GM12878 (cell line): Measurements from ENCODE around the gene SH3YL1. TPM values are rescaled to one million over a fixed set of nuclear protein-coding genes. Genes with fewer than 3 reads are reported as not detected.

Experiments used
- ATAC-seq: fragments of 200-7000 bp; cut with Tn5 transposase; 3 replicates; pipeline ENCODE4 v1.9.1; 2020; ENCODE audit warnings: mild to moderate bottlenecking, moderate library complexity
- BruUV-seq: library from RNA; stranded (reverse); fragments of 400-500 nt; replicated peaks from 2 replicates; lab custom pipeline; 2021; lab: Mats Ljungman, UMichigan
- CTCF ChIA-PET: fragments of 300-600 bp; sonication (Branson Sonifier 250); formaldehyde crosslinking; extraction: SDS; loops from one replicate; lab custom pipeline; 2021; ENCODE audit warnings: inconsistent platforms; lab: Yijun Ruan, JAX
- POLR2A ChIA-PET: fragments of 350-600 bp; formaldehyde crosslinking; extraction: SDS; loops from one replicate; lab custom pipeline; 2021; ENCODE audit warnings: inconsistent platforms; lab: Charles Lee
- RAD21 ChIA-PET: fragments of 300-600 bp; sonication (Branson Sonifier 250); formaldehyde crosslinking; loops from one replicate; lab custom pipeline; 2023; ENCODE audit warnings: antibody characterized with exemption; ENCODE audit not compliant: unreplicated experiment; lab: Charles Lee
- SMC1A ChIA-PET: fragments of 300-600 bp; sonication (Branson Sonifier 250); formaldehyde crosslinking; loops from one replicate; lab custom pipeline; 2023; ENCODE audit not compliant: unreplicated experiment, uncharacterized antibody; lab: Charles Lee
- DNase-seq: peaks from one replicate; pipeline ENCODE4 v3.0.0-alpha.2; 2011; ENCODE audit warnings: low read depth, low spot score
- FAIRE-seq: peaks from 3 replicates; lab custom pipeline; 2011; peaks lifted over from hg19 to GRCh38; lab: Jason Lieb, UNC
- H2AFZ ChIP-seq: 2 replicates; pipeline ENCODE4 v1.6.0; 2011; ENCODE audit warnings: low read depth, low read length, control low read depth; ENCODE audit not compliant: control insufficient read depth
- H3K27ac ChIP-seq: 2 replicates; pipeline ENCODE4 v1.5.1; 2011; ENCODE audit warnings: control low read depth; ENCODE audit not compliant: control insufficient read depth, insufficient read depth
- H3K27me3 ChIP-seq, 2 experiments: replicated peaks in 1 of 2; 2 replicates each; pipeline versions ENCODE4 v1.6.0 to v1.6.1; 2011; ENCODE audit warnings: low read length in 1 of 2; ENCODE audit not compliant: control insufficient read depth in 2 of 2, insufficient read depth in 2 of 2
- H3K36me3 ChIP-seq, 2 experiments: 2 replicates each; pipeline ENCODE4 v1.5.1; 2011; ENCODE audit warnings: low read length in 1 of 2; ENCODE audit not compliant: control insufficient read depth in 2 of 2, insufficient read depth in 2 of 2
- H3K4me1 ChIP-seq: 2 replicates; pipeline ENCODE4 v1.6.1; 2011; ENCODE audit warnings: mild to moderate bottlenecking, low read length, moderate library complexity, mixed read lengths; ENCODE audit not compliant: control insufficient read depth, insufficient read depth
- H3K4me2 ChIP-seq: 2 replicates; pipeline ENCODE4 v1.6.0; 2011; ENCODE audit warnings: control low read depth; ENCODE audit not compliant: control insufficient read depth, insufficient read depth
- H3K4me3 ChIP-seq: fragments of 200-600 bp; sonication (generic); 2 replicates; pipeline ENCODE4 v1.5.1; 2016
- H3K79me2 ChIP-seq: 2 replicates; pipeline ENCODE4 v1.6.0; 2011; ENCODE audit warnings: low read length; ENCODE audit not compliant: control insufficient read depth, insufficient read depth
- H3K9ac ChIP-seq: 2 replicates; pipeline ENCODE4 v1.8.0; 2011; ENCODE audit warnings: low read length, control low read depth, mixed read lengths; ENCODE audit not compliant: control insufficient read depth, insufficient read depth
- H3K9me3 ChIP-seq: replicated peaks from 3 replicates; pipeline ENCODE4 v1.5.1; 2011; ENCODE audit warnings: mild to moderate bottlenecking, low read length; ENCODE audit not compliant: control insufficient read depth, insufficient read depth
- H4K20me1 ChIP-seq: 2 replicates; pipeline ENCODE4 v1.6.0; 2011; ENCODE audit not compliant: control insufficient read depth, insufficient read depth
- BMI1 ChIP-seq: fragments of 450-650 bp; IDR thresholded peaks from 2 replicates; pipeline ENCODE4 v1.6.1; 2016; ENCODE audit warnings: mild to moderate bottlenecking, moderate library complexity, borderline replicate concordance
- GATAD2B ChIP-seq: fragments of 450-650 bp; conservative IDR thresholded peaks from 2 replicates; pipeline ENCODE4 v1.6.1; 2017; ENCODE audit warnings: low read depth, mild to moderate bottlenecking, moderate library complexity
- HSF1 ChIP-seq: fragments of 150-350 bp; IDR thresholded peaks from 2 replicates; pipeline ENCODE4 v1.6.1; 2014; ENCODE audit warnings: mild to moderate bottlenecking, low read depth, low read length
- IRF4 ChIP-seq: IDR thresholded peaks from 2 replicates; pipeline ENCODE4 v1.6.1; 2011; ENCODE audit warnings: low read depth, low read length
- NFIC ChIP-seq: IDR thresholded peaks from 2 replicates; pipeline ENCODE4 v1.6.1; 2012; ENCODE audit warnings: low read depth, mild to moderate bottlenecking, inconsistent platforms, low read length, moderate library complexity
- NFYB ChIP-seq: IDR thresholded peaks from 2 replicates; pipeline ENCODE4 v1.6.1; 2011; ENCODE audit warnings: low read depth, mild to moderate bottlenecking, low read length, improper control_type of control experiment, moderate library complexity; ENCODE audit not compliant: insufficient read depth
- POLR2AphosphoS2 ChIP-seq: IDR thresholded peaks from 2 replicates; pipeline ENCODE4 v1.6.1; 2011; ENCODE audit warnings: low read depth, mild to moderate bottlenecking, low read length, improper control_type of control experiment, moderate library complexity
- POLR2AphosphoS5 ChIP-seq: IDR thresholded peaks from 2 replicates; pipeline ENCODE4 v1.6.1; 2011; ENCODE audit warnings: mild to moderate bottlenecking, low read length, inconsistent platforms
- SIX5 ChIP-seq: IDR thresholded peaks from 2 replicates; pipeline ENCODE4 v1.6.1; 2011; ENCODE audit warnings: mild to moderate bottlenecking, low read depth, low read length, moderate library complexity; ENCODE audit not compliant: severe bottlenecking
- YY1 ChIP-seq: IDR thresholded peaks from 2 replicates; pipeline ENCODE4 v1.6.1; 2011; ENCODE audit warnings: low read depth, mild to moderate bottlenecking, low read length
- ZBED1 ChIP-seq: IDR thresholded peaks from 2 replicates; pipeline ENCODE4 v1.6.1; 2016; ENCODE audit warnings: borderline replicate concordance
- ZBTB33 ChIP-seq: fragments of 450-650 bp; IDR thresholded peaks from 2 replicates; pipeline ENCODE4 v1.6.1; 2017; ENCODE audit warnings: mild to moderate bottlenecking
- WGBS: methylation state at CpG from one replicate; pipeline ENCODE4 v1.1.6; 2016; ENCODE audit warnings: low lambda C conversion rate; ENCODE audit not compliant: insufficient replicate concordance, insufficient coverage; ENCODE audit errors: missing lambda C conversion rate; 5-methylcytosine and 5-hydroxymethylcytosine counted together
- in situ Hi-C: fragments of 300-500 bp; cut with MboI; formaldehyde crosslinking; loops from 9 replicates; pipeline ENCODE4 v1.14.3; 2018; ENCODE audit warnings: mixed read lengths
- intact Hi-C: fragments of 100-400 bp; cut with micrococcal nuclease; formaldehyde crosslinking; loops from one replicate; pipeline ENCODE4 v1.14.2; 2022; ENCODE audit not compliant: unreplicated experiment
- polyA plus RNA-seq, 11 experiments: library from polyadenylated mRNA; depleted of rRNA in 4 of 11; unstranded in 6 of 11; stranded (reverse) in 5 of 11; fragments of >200 nt; fragmentation: Nextera tagmentation in 4 of 11; fragmentation: Illumina TruSeq in 1 of 11; extraction: Ambion mirVana in 4 of 11; extraction: Trizol in 1 of 11; gene quantifications; 1 replicate in 1 of 11; 2 replicates in 10 of 11; pipeline versions ENCODE4 v1.2.1 to v1.2.3, GENCODE V29; 2011 to 2016; ENCODE audit warnings: inconsistent platforms in 2 of 11, missing spikeins in 2 of 11, low read depth in 1 of 11
- total RNA-seq, 4 experiments: library from RNA; depleted of rRNA in 3 of 4; stranded (reverse); fragments of >200 nt in 3 of 4; fragmentation: Illumina TruSeq in 1 of 4; extraction: Trizol in 1 of 4; gene quantifications; 2 replicates each; pipeline versions ENCODE4 v1.2.1 to v1.2.3, GENCODE V29; 2013 to 2021

Gene SH3YL1
- total and polyA plus RNA-seq, 10 of the 15 experiments (the other 5 are each of a cell fraction or from before 2014, with no cell fraction given): 12.2 to 22.4 (median 17.2) TPM

- DNase-seq: no peak
- H3K4me2 ChIP-seq: no peak overlapping the region
- no peaks in the 10 kb centered on the region for H3K79me2 ChIP-seq
- H2AFZ ChIP-seq: no peak overlapping the region
- ChIA-PET SMC1A (interaction anchor here (0.6 kb wide), 1 partner anchor 18 kb away, joined by 3 read pairs; no protein-coding TSS in a partner anchor), RAD21 (no interaction called here), POLR2A (no interaction called here), CTCF (no interaction called here)
- ATAC-seq: no peak
- BruUV-seq: no TSS peak
- 39% methylated on average over 7 of the region's 7 CpGs for WGBS
- no peaks in the 10 kb centered on the region for H3K27me3 ChIP-seq
- no peak overlapping the region for H3K27ac ChIP-seq
- H3K9ac ChIP-seq: no peak overlapping the region
- in situ Hi-C loops (no loop called here), intact Hi-C loops (no loop called here)
- no peaks in the 10 kb centered on the region for H3K4me1 ChIP-seq
- FAIRE-seq: no peak
- H4K20me1 ChIP-seq: no peaks in the 10 kb centered on the region
- no peaks in the 10 kb centered on the region; the same call in 2 of the 3 replicates for H3K9me3 ChIP-seq
- no peaks in the 10 kb centered on the region for H3K36me3 ChIP-seq
- H3K4me3 ChIP-seq: no peak overlapping the region
- no peak for TF ChIP-seq NFYB
- no peak for TF ChIP-seq HSF1
- TF ChIP-seq BMI1: no peak
- no peak for TF ChIP-seq POLR2AphosphoS5
- TF ChIP-seq GATAD2B: no peak
- no peak for TF ChIP-seq POLR2AphosphoS2
- no peak for TF ChIP-seq SIX5
- TF ChIP-seq NFIC: no peak
- no peak for TF ChIP-seq IRF4
- TF ChIP-seq YY1: no peak
- no peak for TF ChIP-seq ZBTB33
- no peak for TF ChIP-seq ZBED1
These were observed 67.9 kb downstream of the SH3YL1 start for GRCh38 chr2:195932-196331.
